Measurements from ENCODE around the gene SENP6.

GRCh38 chr6:75623491-75623890 lies 21.8 kb downstream of the SENP6 start:
- TF ChIP-seq, protein P1, sequence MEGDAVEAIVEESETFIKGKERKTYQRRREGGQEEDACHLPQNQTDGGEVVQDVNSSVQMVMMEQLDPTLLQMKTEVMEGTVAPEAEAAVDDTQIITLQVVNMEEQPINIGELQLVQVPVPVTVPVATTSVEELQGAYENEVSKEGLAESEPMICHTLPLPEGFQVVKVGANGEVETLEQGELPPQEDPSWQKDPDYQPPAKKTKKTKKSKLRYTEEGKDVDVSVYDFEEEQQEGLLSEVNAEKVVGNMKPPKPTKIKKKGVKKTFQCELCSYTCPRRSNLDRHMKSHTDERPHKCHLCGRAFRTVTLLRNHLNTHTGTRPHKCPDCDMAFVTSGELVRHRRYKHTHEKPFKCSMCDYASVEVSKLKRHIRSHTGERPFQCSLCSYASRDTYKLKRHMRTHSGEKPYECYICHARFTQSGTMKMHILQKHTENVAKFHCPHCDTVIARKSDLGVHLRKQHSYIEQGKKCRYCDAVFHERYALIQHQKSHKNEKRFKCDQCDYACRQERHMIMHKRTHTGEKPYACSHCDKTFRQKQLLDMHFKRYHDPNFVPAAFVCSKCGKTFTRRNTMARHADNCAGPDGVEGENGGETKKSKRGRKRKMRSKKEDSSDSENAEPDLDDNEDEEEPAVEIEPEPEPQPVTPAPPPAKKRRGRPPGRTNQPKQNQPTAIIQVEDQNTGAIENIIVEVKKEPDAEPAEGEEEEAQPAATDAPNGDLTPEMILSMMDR (IDR thresholded peaks at IDR 0.05) = no peak
- TF ChIP-seq, protein P2, sequence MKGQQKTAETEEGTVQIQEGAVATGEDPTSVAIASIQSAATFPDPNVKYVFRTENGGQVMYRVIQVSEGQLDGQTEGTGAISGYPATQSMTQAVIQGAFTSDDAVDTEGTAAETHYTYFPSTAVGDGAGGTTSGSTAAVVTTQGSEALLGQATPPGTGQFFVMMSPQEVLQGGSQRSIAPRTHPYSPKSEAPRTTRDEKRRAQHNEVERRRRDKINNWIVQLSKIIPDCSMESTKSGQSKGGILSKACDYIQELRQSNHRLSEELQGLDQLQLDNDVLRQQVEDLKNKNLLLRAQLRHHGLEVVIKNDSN (CRISPR knock-in tag; IDR thresholded peaks at IDR 0.05) = no peak
- TF ChIP-seq MAX (CRISPR knock-in tag; IDR thresholded peaks at IDR 0.05) (no peak), ETV6 (CRISPR knock-in tag; IDR thresholded peaks at IDR 0.05) (no peak)

Data from WTC11 (cell line).